Ovary (tissue), 9 donors: ENCODE results near the gene CAP1. TPM values are rescaled to one million over a fixed set of nuclear protein-coding genes. Genes with fewer than 3 reads are reported as not detected.

Experiments
- DNase-seq, 5 donors: peaks; one replicate each; pipeline ENCODE4 v3.0.0-alpha.2; 2019 to 2020
- H3K27ac ChIP-seq, 2 donors: fragments of 200-600 bp; one replicate each; pipeline versions ENCODE4 v1.5.1 to v1.8.0; 2019 to 2022
- H3K27me3 ChIP-seq: fragments of 200-600 bp; one replicate; pipeline ENCODE4 v1.8.0; 2022
- H3K36me3 ChIP-seq: fragments of 200-600 bp; sonication (generic); one replicate; pipeline ENCODE4 v1.5.1; 2019
- H3K4me1 ChIP-seq: one replicate; pipeline ENCODE4 v1.8.1; 2013; ENCODE audit warnings: mild to moderate bottlenecking, moderate library complexity; ENCODE audit not compliant: insufficient read depth
- H3K4me3 ChIP-seq: fragments of 200-600 bp; sonication (generic); one replicate; pipeline ENCODE4 v1.5.1; 2017
- H3K9me3 ChIP-seq, 2 donors: fragments of 200-600 bp in 1 of 2; sonication (generic) in 1 of 2; one replicate each; pipeline versions ENCODE4 v1.5.1 to v1.8.1; 2013 to 2019; ENCODE audit warnings: mild to moderate bottlenecking in 1 of 2, moderate library complexity in 1 of 2
- EP300 ChIP-seq: sonication (generic); formaldehyde crosslinking; IDR thresholded peaks from one replicate; pipeline ENCODE4 v1.6.1; 2017; ENCODE audit warnings: antibody characterized with exemption
- POLR2A ChIP-seq: fragments of 450-650 bp; IDR thresholded peaks from one replicate; pipeline ENCODE4 v1.6.1; 2017; ENCODE audit warnings: antibody characterized with exemption, mild to moderate bottlenecking, moderate library complexity
- WGBS, 3 donors: extraction: QIAGEN DNeasy Blood & Tissue Kit in 1 of 3; methylation state at CpG; one replicate each; pipeline versions ENCODE4 v1.1.5 to v1.1.7; 2013 to 2017; 5-methylcytosine and 5-hydroxymethylcytosine counted together
- intact Hi-C, 4 donors: fragments of 100-400 bp; cut with DNase I; formaldehyde crosslinking; loops; one replicate each; pipeline versions ENCODE4 v1.11.0 to v1.15.1; 2022 to 2023
- polyA plus RNA-seq, 2 donors: library from polyadenylated mRNA; stranded (reverse); fragments of 200-250 nt in 1 of 2; fragments of 350-450 nt in 1 of 2; fragmentation: Illumina TruSeq in 1 of 2; extraction: RNeasy Lipid Tissue Mini Kit (QIAGEN cat#74804) in 1 of 2; gene quantifications; one replicate each; pipeline ENCODE4 v1.2.3, GENCODE V29; 2013 to 2014
- total RNA-seq, 7 donors: library from RNA; depleted of rRNA in 2 of 7; stranded (reverse); fragments of >200 nt in 2 of 7; fragmentation: NEBNext Ultra II Directional in 3 of 7; extraction: Animal tissue kit (Norgen Biotek cat#: 25700) in 3 of 7; gene quantifications; one replicate each; pipeline versions ENCODE4 v1.1.0 to v1.2.4, GENCODE V29; 2016 to 2023
- TF ChIP-seq, protein P1 (sequence below), 3 donors: fragments of 450-650 bp in 2 of 3; fragments of 200-600 bp in 1 of 3; IDR thresholded peaks; one replicate each; pipeline versions ENCODE4 v1.5.1 to v1.8.0; 2016 to 2022; ENCODE audit warnings: antibody characterized with exemption in 3 of 3, mild to moderate bottlenecking in 1 of 3
- donor health status: DM: no; HTN: no; CAD: no; lungs with moderate emphysema.
- donor health status: DM: no; HTN: no; CAD: no.
- donor health status: Bipolar disorder and iron deficiency.
- donor health status: DM: yes; HTN: yes; CAD: no.
- donor health status: DM: no; HTN: no; CAD: no.
- donor health status: DM: yes; HTN: yes; CAD: no.

The CAP1 gene
- total and polyA plus RNA-seq, 9 donors: 76.8 to 325 (median 194) TPM

DNA sequence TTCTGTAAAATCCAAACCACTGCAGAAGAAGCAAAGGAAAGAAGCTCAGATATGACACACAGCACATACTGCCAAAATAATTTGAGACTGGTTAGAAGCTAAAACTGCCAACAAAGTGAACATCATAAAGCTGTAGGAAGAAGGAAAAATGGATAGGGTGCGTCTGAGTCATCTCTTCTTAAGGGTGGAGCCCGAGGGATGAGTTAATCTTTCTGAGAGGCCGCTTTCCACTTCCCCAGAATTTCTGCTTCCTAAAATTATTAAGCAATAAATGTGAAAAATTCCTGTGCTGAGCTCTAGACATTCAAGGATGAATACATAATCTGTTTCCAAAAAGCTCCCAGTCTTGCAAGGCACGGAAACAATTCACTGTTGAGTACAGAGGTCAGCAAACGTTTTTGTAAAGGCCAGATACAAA, 36.4 kb downstream of the CAP1 start:
- DNase-seq: no peak
- WGBS, 3 donors: 19 to 37% (median 19%) methylated on average over 5 of the region's 5 CpGs
- no peak overlapping the region for H3K4me3 ChIP-seq
- no peak for TF ChIP-seq POLR2A
- TF ChIP-seq EP300: no peak
- TF ChIP-seq, protein P1, sequence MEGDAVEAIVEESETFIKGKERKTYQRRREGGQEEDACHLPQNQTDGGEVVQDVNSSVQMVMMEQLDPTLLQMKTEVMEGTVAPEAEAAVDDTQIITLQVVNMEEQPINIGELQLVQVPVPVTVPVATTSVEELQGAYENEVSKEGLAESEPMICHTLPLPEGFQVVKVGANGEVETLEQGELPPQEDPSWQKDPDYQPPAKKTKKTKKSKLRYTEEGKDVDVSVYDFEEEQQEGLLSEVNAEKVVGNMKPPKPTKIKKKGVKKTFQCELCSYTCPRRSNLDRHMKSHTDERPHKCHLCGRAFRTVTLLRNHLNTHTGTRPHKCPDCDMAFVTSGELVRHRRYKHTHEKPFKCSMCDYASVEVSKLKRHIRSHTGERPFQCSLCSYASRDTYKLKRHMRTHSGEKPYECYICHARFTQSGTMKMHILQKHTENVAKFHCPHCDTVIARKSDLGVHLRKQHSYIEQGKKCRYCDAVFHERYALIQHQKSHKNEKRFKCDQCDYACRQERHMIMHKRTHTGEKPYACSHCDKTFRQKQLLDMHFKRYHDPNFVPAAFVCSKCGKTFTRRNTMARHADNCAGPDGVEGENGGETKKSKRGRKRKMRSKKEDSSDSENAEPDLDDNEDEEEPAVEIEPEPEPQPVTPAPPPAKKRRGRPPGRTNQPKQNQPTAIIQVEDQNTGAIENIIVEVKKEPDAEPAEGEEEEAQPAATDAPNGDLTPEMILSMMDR (IDR thresholded peaks at IDR 0.05): no peak
- no peak overlapping the region for H3K27ac ChIP-seq
- H3K9me3 ChIP-seq: no peaks in the 10 kb centered on the region
- H3K36me3 ChIP-seq: no peaks in the 10 kb centered on the region
- intact Hi-C loops: no loop called here
- no peaks in the 10 kb centered on the region for H3K27me3 ChIP-seq
- H3K4me1 ChIP-seq: no peaks in the 10 kb centered on the region

DNA sequence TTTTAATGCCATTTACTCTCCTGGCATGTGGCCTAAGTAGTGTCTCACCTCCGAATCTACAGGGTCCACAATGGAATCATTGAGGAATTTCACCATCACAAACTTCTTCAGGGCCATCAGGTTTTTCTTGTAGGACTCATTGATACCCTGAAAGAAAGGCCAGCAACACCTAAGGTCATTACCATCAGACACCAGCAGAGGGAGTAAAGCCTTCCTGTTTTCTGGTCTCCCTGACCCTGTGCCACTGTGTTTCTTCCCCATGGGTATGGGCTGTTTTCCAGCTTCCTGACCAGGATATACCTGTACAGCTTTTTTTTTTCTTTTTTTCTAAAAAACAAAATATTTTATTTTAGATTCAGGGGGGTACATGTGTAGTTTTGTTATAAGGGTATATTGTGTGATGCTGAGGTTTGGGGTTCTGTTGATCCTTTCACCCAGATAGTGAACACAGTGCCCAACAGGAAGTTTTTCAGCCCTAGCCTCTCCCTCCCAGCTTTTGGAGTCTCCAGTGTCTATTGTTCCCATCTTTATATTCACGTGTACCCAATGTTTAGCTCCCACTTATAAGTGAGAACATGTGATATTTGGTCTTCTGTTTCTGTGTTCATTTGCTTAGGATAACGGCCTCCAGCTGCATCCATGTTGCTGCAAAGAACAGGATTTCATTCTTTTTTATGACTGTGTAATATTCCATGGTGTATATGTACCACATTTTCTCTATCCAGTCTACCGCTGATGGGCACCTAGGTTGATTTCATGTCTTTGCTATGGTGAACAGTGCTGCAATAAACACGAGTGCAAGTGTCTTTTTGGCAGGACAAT, 38.2 kb downstream of the CAP1 start:
- H3K27ac ChIP-seq: no peak overlapping the region
- no peaks in the 10 kb centered on the region for H3K9me3 ChIP-seq
- intact Hi-C loops: no loop called here
- no peak overlapping the region for H3K4me3 ChIP-seq
- WGBS, 3 donors: 94 to 95% (median 95%) methylated on average over 5 of the region's 5 CpGs
- TF ChIP-seq EP300 (no peak), POLR2A (no peak)
- TF ChIP-seq, protein P1 (IDR thresholded peaks at IDR 0.05): no peak
- no peaks in the 10 kb centered on the region for H3K36me3 ChIP-seq
- DNase-seq: no peak
- no peaks in the 10 kb centered on the region for H3K4me1 ChIP-seq
- H3K27me3 ChIP-seq: no peaks in the 10 kb centered on the region

DNA sequence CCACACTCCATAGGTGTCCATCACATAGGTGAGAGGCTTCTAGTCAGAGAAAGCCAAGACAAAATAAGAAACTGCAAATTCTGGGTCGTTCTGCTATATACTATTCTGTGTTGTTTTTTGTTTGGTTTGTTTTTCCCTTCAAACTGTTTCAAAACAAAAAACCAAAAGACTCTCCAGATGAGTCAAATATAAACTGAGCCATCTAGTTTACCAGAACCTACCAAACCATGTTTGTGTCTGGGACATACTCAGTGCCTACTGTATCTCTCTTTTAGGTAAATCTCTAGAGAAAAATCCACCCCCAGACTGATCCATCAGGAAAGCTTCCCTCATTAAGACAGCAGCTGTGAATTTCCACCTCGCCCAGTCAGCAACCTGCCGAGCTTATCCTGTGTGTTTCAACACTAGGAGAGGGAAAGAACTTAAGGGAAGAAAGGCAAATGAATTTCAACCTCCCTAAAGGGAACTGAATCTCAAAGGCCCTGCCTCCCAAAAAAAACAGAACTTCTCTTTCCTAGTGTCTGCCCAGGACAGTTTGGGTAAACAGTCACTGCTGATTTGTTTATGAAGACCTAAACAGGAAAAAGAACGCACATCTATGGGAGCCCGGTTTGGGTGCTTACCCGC, 39.4 kb downstream of the CAP1 start:
- no peak for DNase-seq
- no peaks in the 10 kb centered on the region for H3K27me3 ChIP-seq
- no peaks in the 10 kb centered on the region for H3K9me3 ChIP-seq
- intact Hi-C loops: no loop called here
- no peaks in the 10 kb centered on the region for H3K36me3 ChIP-seq
- WGBS, 3 donors: 85 to 91% (median 86%) methylated on average over 6 of the region's 6 CpGs
- TF ChIP-seq, protein P1 (IDR thresholded peaks at IDR 0.05): no peak
- no peak for TF ChIP-seq POLR2A
- TF ChIP-seq EP300: no peak
- no peak overlapping the region for H3K4me3 ChIP-seq
- H3K27ac ChIP-seq: no peak overlapping the region
- no peaks in the 10 kb centered on the region for H3K4me1 ChIP-seq

DNA sequence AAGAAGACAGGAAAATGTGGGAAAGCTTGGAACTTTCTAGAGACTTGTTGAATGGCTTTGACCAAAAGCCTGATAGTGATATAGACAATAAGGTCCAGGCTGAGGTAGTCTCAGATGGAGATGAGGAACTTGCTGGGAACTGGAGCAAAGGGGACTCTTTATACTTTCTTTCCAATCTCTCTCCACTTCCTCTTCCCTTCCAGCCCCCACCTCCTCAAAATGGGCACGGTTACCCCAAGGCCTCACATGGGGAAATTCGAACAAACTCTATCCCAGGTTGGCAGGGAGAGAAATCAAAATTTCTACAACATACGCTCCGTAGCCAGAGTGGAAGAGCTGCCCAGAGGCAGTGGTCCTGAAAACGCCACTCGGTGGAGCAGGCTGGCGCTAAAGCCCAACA, 41.3 kb downstream of the CAP1 start:
- no peaks in the 10 kb centered on the region for H3K4me1 ChIP-seq
- WGBS, 3 donors: 69 to 80% (median 69%) methylated on average over 7 of the region's 7 CpGs
- DNase-seq: no peak
- intact Hi-C loops: no loop called here
- no peaks in the 10 kb centered on the region for H3K9me3 ChIP-seq
- no peak overlapping the region for H3K4me3 ChIP-seq
- TF ChIP-seq EP300 (no peak), POLR2A (no peak)
- TF ChIP-seq, protein P1 (IDR thresholded peaks at IDR 0.05): no peak
- no peak overlapping the region for H3K27ac ChIP-seq
- no peaks in the 10 kb centered on the region for H3K27me3 ChIP-seq
- no peaks in the 10 kb centered on the region for H3K36me3 ChIP-seq
